KBM-7 (cell line): ENCODE data around the gene SMNDC1.
"Not testable (repeated sequence)": the region's sequence is repeated elsewhere in the genome, so short reads cannot be mapped to it uniquely, and the experiment has no call there.

Experiments
- DNase-seq: peaks from one replicate; pipeline ENCODE4 v3.0.0-alpha.2; 2015
- in situ Hi-C: fragments of 300-500 bp; cut with MboI; formaldehyde crosslinking; loops from 2 replicates; pipeline ENCODE4 v1.14.3; 2020; ENCODE audit warnings: low sequenced_read_pairs, low pct_unique_long_range_greater_than_20kb, mixed read lengths

The SMNDC1 gene

GRCh38 chr10:110300486-110300986, 4.2 kb downstream of the SMNDC1 start:
- no peak for DNase-seq
- in situ Hi-C loops = no loop called here

GRCh38 chr10:110296966-110297365, 7.8 kb downstream of the SMNDC1 start:
- DNase-seq = no peak
- in situ Hi-C loops = loop anchor here (25.0 kb wide), 1 partner anchor 160 kb away; no protein-coding TSS in a partner anchor

GRCh38 chr10:110286841-110287240, 17.9 kb downstream of the SMNDC1 start:
- no peak for DNase-seq
- in situ Hi-C loops = loop anchor here (25.0 kb wide), 1 partner anchor 150 kb away; no protein-coding TSS in a partner anchor

GRCh38 chr10:110285501-110285900, 19.2 kb downstream of the SMNDC1 start:
- DNase-seq = no peak
- in situ Hi-C loops = loop anchor here (25.0 kb wide), 1 partner anchor 148 kb away; no protein-coding TSS in a partner anchor

- no peak for DNase-seq
- in situ Hi-C loops = loop anchor here (25.0 kb wide), 1 partner anchor 147 kb away; no protein-coding TSS in a partner anchor
Measured at GRCh38 chr10:110284262-110284661, 20.5 kb downstream of the SMNDC1 start.

- peak; percentile 83 for DNase-seq
- in situ Hi-C loops = loop anchor here (25.0 kb wide), 1 partner anchor 142 kb away; no protein-coding TSS in a partner anchor
Measured at GRCh38 chr10:110279407-110279986, 25.2 kb downstream of the SMNDC1 start.

GRCh38 chr10:110278562-110279406, 25.9 kb downstream of the SMNDC1 start:
- in situ Hi-C loops = loop anchor here (25.0 kb wide), 1 partner anchor 141 kb away; no protein-coding TSS in a partner anchor
- DNase-seq = no peak

- in situ Hi-C loops = loop anchor here (25.0 kb wide), 1 partner anchor 140 kb away; no protein-coding TSS in a partner anchor
Measured at GRCh38 chr10:110277591-110277990, 27.1 kb downstream of the SMNDC1 start.

GRCh38 chr10:110276603-110277002, 28.1 kb downstream of the SMNDC1 start:
- DNase-seq = no peak
- in situ Hi-C loops = loop anchor here (25.0 kb wide), 1 partner anchor 139 kb away; no protein-coding TSS in a partner anchor

More at GRCh38 chr10:110277591-110277990, 27.1 kb downstream of the SMNDC1 start:
- no peak for DNase-seq

GRCh38 chr10:110275128-110275729, 29.5 kb downstream of the SMNDC1 start:
- in situ Hi-C loops = loop anchor here (25.0 kb wide), 1 partner anchor 138 kb away; no protein-coding TSS in a partner anchor
- DNase-seq = no peak

GRCh38 chr10:110274647-110275046, 30.1 kb downstream of the SMNDC1 start:
- DNase-seq = no peak
- in situ Hi-C loops = loop anchor here (25.0 kb wide), 1 partner anchor 137 kb away; no protein-coding TSS in a partner anchor

- in situ Hi-C loops = no loop called here
Measured at GRCh38 chr10:110274072-110274627, 30.6 kb downstream of the SMNDC1 start.

GRCh38 chr10:110273474-110273873, 31.2 kb downstream of the SMNDC1 start:
- peak; percentile 53 for DNase-seq
- in situ Hi-C loops = no loop called here

More at GRCh38 chr10:110274072-110274627, 30.6 kb downstream of the SMNDC1 start:
- no peak for DNase-seq

GRCh38 chr10:110272995-110273394, 31.7 kb downstream of the SMNDC1 start:
- in situ Hi-C loops, DNase-seq: not testable (repeated sequence)

GRCh38 chr10:110269374-110270318, 35.1 kb downstream of the SMNDC1 start:
- in situ Hi-C loops = no loop called here
- DNase-seq = no peak

- DNase-seq = no peak
- in situ Hi-C loops = no loop called here
Measured at GRCh38 chr10:110268971-110269370, 35.7 kb downstream of the SMNDC1 start.

- no peak for DNase-seq
- in situ Hi-C loops = no loop called here
Measured at GRCh38 chr10:110268442-110268841, 36.3 kb downstream of the SMNDC1 start.

GRCh38 chr10:110267276-110267675, 37.4 kb downstream of the SMNDC1 start:
- no peak for DNase-seq
- in situ Hi-C loops = no loop called here
